Suprapubic skin (tissue), 4 donors: ENCODE results near the gene PAFAH2.

ENCODE experiments used
- CTCF ChIP-seq, 2 donors: fragments of 200-600 bp in 1 of 2; fragments of 450-650 bp in 1 of 2; sonication (generic) in 1 of 2; IDR thresholded peaks; one replicate each; pipeline ENCODE4 v1.5.1; 2016 to 2019; ENCODE audit warnings: antibody characterized with exemption in 2 of 2, mild to moderate bottlenecking in 1 of 2, moderate library complexity in 1 of 2
- POLR2A ChIP-seq, 2 donors: fragments of 450-650 bp; IDR thresholded peaks; one replicate each; pipeline ENCODE4 v1.6.1; 2017; ENCODE audit warnings: antibody characterized with exemption in 2 of 2, mild to moderate bottlenecking in 2 of 2, moderate library complexity in 2 of 2
- POLR2AphosphoS5 ChIP-seq, 3 donors: sonication (generic); formaldehyde crosslinking; IDR thresholded peaks; one replicate each; pipeline ENCODE4 v1.6.1; 2017; ENCODE audit warnings: antibody characterized with exemption in 3 of 3

GRCh38 chr1:25952841-25953401, 44.9 kb downstream of the PAFAH2 start:
- TF ChIP-seq POLR2AphosphoS5 (IDR thresholded peaks at IDR 0.05), result no peak
- TF ChIP-seq CTCF (IDR thresholded peaks at IDR 0.05), result no peak
- no peak for TF ChIP-seq POLR2A (IDR thresholded peaks at IDR 0.05)
